SK-N-SH (cell line): ENCODE data around the gene IFNL4.

Experiments used
- CTCF ChIP-seq: fragments of 200-600 bp; sonication (generic); IDR thresholded peaks from 2 replicates; pipeline ENCODE4 v1.6.1; 2017; ENCODE audit warnings: antibody characterized with exemption, mild to moderate bottlenecking, moderate library complexity
- EP300 ChIP-seq, 2 experiments: IDR thresholded peaks; 2 replicates each; pipeline versions ENCODE4 v1.4.0 to v1.6.1; 2012; ENCODE audit warnings: borderline replicate concordance in 1 of 2, low read depth in 1 of 2, low read length in 1 of 2
- EZH2phosphoT487 ChIP-seq: fragments of 200-600 bp; sonication (generic); IDR thresholded peaks from 2 replicates; pipeline ENCODE4 v1.6.1; 2017; ENCODE audit warnings: low read depth, mixed run types, mild to moderate bottlenecking, antibody characterized with exemption, moderate library complexity, borderline replicate concordance
- JUND ChIP-seq: IDR thresholded peaks from 2 replicates; pipeline ENCODE4 v1.4.0; 2012
- TEAD4 ChIP-seq: IDR thresholded peaks from 2 replicates; pipeline ENCODE4 v1.4.0; 2012; ENCODE audit warnings: mild to moderate bottlenecking, borderline replicate concordance; ENCODE audit not compliant: insufficient read depth

GRCh38 chr19:39240421-39240820 lies 8.2 kb downstream of the IFNL4 start:
- TF ChIP-seq CTCF (no peak), EP300 (IDR thresholded peaks at IDR 0.05; ENCODE audit: borderline replicate concordance in 1 of 2, low read depth in 1 of 2, low read length in 1 of 2) (no peak), EZH2phosphoT487 (no peak), JUND (no peak), TEAD4 (no peak)
